Stimulated activated CD4-positive, alpha-beta T cell treated with anti-CD3 and anti-CD28 coated beads, Interleukin-12 subunit alpha, Interleukin-12 subunit beta, amount 100 ng/mL, for 24 hours (primary cell): ENCODE data around the gene HHAT.
"Not testable (repeated sequence)": the region's sequence is repeated elsewhere in the genome, so short reads cannot be mapped to it uniquely, and the experiment has no call there.

ENCODE experiments used
- DNase-seq, 2 experiments: peaks; one replicate each; pipeline ENCODE4 v3.0.0-alpha.2; 2020; ENCODE audit warnings: low read depth in 2 of 2

The HHAT gene

GRCh38 chr1:210313921-210314320 is 14.8 kb upstream of the HHAT start:
- DNase-seq: no peak

GRCh38 chr1:210315529-210315928 is 13.2 kb upstream of the HHAT start:
- DNase-seq: no peak

- no peak for DNase-seq
Observed at GRCh38 chr1:210321131-210321530, 7.6 kb upstream of the HHAT start.

DNA sequence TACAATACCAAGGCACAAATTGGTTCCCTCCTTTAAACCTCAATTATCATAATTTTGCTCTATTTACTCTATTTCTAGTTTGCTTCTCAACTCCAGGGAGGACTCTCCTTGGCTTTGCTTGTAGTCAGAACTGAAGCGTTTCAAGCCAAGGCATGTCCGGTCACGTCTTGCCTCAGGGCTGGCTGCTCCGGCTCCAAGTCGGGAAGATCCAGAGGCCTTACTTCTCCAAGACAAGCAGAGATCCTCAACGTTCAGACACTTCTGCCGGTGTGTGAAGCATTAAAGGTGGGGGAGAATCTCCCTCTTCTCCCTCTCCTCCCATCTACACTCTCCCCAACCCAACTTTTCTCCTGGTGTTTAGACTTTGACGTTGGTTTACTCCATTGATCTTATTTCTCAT is 7.2 kb upstream of the HHAT start:
- no peak for DNase-seq

GRCh38 chr1:210323957-210324356 is 4.7 kb upstream of the HHAT start:
- no peak for DNase-seq

DNA sequence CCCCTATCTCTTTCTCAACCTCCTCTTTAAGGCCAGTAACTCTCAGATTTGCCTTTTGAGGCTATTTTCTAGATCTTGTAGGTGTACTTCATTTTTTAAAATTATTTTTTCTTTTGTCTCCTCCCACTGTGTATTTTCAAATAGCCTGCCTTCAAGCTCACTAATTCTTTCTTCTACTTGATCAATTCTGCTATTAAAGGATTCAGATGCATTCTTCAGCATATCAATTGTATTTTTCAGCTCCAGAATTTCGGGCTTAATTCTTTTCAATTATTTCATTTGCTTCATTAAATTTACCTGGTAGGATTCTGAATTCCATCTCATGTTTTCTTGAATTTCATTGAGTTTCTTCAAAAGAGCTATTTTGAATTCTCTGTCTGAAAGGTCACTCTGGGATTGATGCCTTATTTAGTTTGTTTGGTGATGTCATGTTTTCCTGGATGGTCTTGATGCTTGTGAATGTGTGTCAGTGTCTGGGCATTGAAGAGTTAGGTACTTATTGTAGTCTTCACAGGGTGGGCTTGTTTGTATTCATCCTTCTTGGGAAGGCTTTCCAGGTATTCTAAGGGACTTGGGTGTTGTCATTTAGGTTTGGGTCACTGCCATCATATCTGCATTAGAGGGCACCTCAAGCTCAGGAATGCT is 3.6 kb upstream of the HHAT start:
- no peak for DNase-seq

GRCh38 chr1:210328032-210328745 is 513 bp upstream of the HHAT start:
- DNase-seq: no peak

GRCh38 chr1:210330279-210330866 is 1.7 kb downstream of the HHAT start:
- DNase-seq: no peak

- no peak for DNase-seq
Observed at GRCh38 chr1:210332233-210332632, 3.5 kb downstream of the HHAT start.

DNA sequence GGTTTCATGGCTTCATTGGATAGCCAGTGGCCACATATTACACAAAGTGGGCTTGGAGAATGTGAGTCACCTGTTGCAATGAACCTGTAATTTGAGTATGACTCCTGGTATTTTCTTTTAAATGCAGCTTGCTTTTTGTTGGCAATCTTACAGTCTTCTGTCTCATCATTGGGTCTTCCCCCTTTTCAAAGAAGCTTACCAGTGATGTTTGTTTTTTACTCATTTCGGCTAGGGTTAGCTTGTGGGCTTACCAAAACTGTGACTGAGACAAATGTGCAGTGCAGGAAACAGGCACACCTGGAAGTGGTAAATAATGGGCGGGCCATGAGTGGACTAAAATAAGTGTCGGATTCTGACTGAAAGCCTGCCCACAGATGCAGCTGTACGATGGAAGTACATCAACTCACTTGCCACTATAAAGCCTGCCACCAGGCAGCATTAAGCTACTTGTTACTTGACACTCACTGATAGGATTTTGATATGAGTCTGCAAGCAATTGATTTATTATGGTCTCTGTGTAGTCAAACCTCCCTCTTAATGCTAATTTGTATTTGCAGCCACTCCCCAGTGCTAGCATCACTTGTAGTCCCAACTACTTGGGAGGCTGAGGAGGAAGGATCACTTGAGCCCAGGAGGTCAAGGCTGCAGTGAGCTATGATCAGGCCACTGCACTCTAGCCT is 4.2 kb downstream of the HHAT start:
- DNase-seq: peak; percentile 10 to 41

DNA sequence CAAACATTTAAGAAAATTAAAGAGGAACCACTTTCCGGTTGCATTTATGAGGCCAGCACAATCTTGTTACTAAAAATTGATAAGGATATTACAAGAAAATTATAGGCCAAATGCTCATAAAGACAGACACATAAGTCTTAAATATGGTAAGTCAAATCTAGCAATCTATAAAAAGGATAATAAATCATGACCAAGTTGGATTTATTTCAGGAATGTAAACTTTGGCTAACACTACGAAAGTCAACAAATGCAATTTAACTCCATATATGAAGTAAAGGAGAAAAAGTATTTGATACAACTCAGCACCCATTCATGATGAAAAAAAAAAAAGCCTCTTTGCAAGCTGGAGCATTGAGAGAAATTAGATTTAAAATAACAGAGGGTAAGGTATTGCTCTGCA is 6.3 kb downstream of the HHAT start:
- DNase-seq: no peak

GRCh38 chr1:210336362-210336761 is 7.7 kb downstream of the HHAT start:
- no peak for DNase-seq

- no peak for DNase-seq
Observed at GRCh38 chr1:210339500-210339899, 10.8 kb downstream of the HHAT start.

GRCh38 chr1:210340311-210340710 is 11.6 kb downstream of the HHAT start:
- DNase-seq: no peak

- DNase-seq: no peak
Observed at GRCh38 chr1:210340841-210341240, 12.1 kb downstream of the HHAT start.

DNA sequence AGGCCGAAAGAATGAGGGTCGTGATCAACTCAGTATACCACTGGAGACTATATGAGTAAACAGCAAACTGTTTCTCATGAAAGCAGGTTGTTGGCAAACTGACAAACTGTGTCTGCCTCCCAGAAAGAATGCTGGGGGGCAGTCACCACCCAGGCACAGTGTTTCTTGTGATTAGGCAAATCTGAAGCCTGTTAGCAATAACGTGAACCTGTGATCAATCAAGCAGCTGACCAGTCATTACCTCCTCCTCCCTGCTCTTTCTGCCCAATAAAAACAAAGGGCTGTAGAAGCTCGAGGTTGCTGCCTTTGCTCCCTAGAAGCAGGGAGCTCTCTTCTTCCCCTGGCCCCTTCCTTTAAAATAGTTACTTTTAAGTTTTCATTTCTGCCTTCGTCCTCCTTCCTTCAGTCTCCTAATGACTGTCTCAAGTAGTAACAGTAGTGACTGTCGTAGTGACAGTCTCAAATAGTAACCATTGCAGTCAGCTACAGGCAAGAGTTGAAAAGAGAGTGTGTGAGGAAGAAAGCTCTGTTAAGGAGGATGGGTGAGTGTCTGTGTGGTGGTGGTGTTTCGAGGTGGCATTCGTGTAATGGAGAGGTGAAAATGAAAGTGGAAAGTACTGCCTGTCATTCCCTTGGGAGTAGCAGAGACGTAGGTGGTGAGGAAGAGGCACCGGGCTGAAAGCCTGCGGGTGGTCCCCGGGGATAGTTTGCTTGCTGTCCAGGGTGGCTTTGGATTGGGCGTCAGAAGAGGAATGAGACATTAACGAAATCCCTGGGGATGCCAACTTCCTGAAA is 14.5 kb downstream of the HHAT start:
- no peak for DNase-seq

- DNase-seq: no peak
Observed at GRCh38 chr1:210344706-210345105, 16.0 kb downstream of the HHAT start.

DNA sequence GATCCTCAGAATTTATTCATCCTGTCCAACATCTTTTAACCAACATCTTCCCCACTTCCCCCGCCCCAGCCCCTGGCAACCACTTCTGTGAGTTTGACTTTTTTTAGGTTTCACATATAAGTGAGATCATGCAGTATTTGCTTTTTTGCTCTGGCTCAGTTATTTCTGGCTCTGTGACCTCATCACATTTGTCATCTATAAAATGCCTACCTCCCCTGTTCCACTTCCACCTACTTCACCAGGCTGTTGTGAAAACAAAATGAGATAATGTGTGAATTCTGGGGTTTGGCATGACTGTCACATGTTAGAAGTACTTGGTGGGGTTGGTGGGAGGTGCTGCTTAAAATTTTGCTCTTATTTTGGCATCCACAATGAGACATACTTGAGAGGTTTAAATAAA is 18.4 kb downstream of the HHAT start:
- DNase-seq: no peak

DNA sequence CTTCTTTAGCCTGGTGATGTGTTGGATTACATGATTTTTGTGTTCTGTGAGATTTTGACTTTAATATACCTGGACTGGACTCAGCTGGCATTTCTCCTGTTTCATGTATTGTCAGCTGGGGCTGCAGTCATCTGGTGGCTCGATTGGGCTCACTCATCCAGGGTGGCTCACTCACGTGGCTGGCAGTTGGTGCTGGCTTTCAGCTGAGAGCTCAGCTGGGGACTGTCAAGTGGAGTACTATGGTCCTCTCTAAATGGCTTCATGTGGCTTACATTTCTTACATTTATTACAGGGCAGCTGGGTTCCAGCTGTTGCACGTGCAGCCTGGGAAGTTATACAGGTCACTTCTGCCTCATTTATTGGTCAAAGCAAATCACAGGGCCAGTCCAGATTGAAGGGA is 22.8 kb downstream of the HHAT start:
- no peak for DNase-seq

DNA sequence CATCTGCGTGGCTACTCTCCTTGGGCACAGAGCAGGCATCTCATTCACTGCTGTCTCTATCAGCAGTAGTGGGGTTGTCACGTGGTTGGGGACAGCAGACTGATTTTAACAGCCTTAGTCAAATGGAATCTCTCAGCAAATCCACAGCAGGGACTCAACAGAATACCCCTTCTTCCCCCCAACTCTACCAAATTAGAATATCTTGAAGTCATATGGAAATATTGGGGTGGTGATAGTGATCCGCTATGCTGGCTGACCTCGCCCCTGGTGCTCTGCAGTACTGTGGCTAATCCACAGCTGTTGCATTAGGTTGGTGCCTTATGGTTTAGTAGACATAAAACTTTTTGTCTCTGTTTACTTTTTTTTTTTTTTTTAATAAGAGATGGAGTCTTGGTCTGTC is 23.9 kb downstream of the HHAT start:
- no peak for DNase-seq

DNA sequence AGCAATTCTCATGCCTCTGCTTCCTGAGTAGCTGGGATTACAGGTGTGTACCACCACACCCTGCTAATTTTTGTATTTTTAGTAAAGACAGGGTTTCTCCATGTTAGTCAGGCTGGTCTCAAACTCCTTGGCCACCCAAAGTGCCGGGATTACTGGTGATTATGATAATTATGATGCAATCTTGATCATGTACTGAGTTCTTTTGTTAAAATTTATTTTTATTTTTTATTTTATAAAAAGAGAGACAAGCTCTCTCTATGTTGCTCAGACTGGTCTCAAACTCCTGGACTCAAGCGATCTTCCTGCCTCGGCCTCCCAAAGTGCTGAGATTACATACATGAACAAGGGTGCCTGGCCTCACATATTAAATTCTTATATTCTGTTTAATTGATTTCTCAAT is 25.6 kb downstream of the HHAT start:
- not testable (repeated sequence) for DNase-seq

GRCh38 chr1:210358626-210359025 is 29.9 kb downstream of the HHAT start:
- DNase-seq: no peak
